ENCODE results near the gene DLG2.

Gene DLG2

DNA sequence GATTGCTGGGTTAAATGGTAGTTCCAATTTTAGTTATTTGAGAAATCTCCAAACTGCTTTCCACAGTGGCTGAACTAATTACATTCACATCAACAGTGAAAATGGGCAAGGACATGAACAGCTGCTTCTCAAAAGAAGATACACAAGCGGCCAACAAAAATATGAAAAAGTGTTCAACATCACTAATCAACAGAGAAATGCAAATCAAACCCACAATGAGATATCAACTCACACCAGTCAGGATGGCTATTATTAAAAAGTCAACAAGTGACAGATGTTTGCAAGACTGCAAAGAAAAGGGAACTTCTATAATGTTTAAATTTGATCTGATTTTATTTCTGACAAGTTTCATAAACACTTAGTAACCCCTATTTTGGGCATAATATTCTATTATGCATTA, 537.5 kb downstream of the DLG2 start:
- no peak overlapping the region for H3K4me3 ChIP-seq (replicated peaks; ENCODE audit: low read depth, low read length)
- TF ChIP-seq, protein P1, sequence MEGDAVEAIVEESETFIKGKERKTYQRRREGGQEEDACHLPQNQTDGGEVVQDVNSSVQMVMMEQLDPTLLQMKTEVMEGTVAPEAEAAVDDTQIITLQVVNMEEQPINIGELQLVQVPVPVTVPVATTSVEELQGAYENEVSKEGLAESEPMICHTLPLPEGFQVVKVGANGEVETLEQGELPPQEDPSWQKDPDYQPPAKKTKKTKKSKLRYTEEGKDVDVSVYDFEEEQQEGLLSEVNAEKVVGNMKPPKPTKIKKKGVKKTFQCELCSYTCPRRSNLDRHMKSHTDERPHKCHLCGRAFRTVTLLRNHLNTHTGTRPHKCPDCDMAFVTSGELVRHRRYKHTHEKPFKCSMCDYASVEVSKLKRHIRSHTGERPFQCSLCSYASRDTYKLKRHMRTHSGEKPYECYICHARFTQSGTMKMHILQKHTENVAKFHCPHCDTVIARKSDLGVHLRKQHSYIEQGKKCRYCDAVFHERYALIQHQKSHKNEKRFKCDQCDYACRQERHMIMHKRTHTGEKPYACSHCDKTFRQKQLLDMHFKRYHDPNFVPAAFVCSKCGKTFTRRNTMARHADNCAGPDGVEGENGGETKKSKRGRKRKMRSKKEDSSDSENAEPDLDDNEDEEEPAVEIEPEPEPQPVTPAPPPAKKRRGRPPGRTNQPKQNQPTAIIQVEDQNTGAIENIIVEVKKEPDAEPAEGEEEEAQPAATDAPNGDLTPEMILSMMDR (IDR thresholded peaks at IDR 0.05; ENCODE audit: low read length, missing control alignments), result no peak
- DNase-seq (ENCODE audit: low read depth), result no peak

DNA sequence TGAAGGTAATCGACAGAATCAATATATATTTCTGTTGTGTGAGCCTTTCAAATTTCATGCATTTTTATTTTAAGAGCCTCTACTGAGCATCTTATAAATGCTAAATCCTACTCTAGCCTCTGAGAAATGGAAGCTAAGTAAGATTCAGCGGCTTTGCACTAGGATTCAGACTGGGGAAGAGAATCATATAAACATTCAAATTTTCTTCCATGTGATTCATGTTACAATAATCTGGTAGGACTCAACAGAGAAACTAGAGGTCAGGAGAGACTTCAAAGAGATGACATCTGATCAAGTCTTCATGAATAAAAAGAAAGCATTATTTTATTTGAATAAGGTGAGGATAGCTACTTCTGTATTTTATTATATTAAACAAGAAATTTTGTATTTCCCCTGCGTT, 538.9 kb downstream of the DLG2 start:
- no peak for DNase-seq (ENCODE audit: low read depth)
- H3K4me3 ChIP-seq (replicated peaks; ENCODE audit: low read depth, low read length), result no peak overlapping the region
- TF ChIP-seq, protein P1 (IDR thresholded peaks at IDR 0.05; ENCODE audit: low read length, missing control alignments), result no peak

DNA sequence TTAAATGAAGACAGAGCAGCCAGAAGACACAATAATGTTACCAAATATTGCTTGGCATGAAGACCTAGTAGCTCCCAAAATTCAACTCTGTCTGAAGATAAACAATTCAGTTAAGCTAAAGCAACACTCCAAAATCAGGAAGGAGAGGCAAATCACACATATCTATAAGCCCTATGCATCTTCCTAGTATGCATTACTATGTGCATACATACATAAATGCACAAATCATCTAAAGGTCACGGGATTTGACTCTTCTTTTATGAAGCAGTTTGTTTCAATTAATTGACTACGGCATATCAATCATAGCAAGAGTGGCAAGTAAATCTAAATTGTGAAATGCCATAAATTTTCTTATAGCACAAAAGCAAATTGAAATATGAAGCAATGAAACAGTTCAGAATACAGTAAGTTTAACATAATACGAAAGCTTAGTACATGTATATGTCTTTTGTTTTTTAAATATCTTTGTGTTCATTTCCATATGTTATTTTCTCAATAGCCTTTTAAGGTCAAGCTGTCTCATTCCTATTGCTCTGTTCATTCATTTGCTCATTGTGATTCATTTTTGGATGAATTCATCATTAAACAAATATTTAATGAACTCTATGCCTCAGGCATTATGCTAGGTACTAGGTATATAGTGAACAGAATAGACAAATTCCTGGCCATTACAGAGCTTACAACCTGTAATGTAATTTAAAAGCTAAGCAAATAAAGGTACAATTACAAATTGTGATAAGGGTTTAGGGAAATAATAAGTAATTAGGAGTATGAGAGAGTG, 540.5 kb downstream of the DLG2 start:
- DNase-seq (ENCODE audit: low read depth), result no peak
- TF ChIP-seq, protein P1 (IDR thresholded peaks at IDR 0.05; ENCODE audit: low read length, missing control alignments), result no peak
- no peak overlapping the region for H3K4me3 ChIP-seq (replicated peaks; ENCODE audit: low read depth, low read length)

DNA sequence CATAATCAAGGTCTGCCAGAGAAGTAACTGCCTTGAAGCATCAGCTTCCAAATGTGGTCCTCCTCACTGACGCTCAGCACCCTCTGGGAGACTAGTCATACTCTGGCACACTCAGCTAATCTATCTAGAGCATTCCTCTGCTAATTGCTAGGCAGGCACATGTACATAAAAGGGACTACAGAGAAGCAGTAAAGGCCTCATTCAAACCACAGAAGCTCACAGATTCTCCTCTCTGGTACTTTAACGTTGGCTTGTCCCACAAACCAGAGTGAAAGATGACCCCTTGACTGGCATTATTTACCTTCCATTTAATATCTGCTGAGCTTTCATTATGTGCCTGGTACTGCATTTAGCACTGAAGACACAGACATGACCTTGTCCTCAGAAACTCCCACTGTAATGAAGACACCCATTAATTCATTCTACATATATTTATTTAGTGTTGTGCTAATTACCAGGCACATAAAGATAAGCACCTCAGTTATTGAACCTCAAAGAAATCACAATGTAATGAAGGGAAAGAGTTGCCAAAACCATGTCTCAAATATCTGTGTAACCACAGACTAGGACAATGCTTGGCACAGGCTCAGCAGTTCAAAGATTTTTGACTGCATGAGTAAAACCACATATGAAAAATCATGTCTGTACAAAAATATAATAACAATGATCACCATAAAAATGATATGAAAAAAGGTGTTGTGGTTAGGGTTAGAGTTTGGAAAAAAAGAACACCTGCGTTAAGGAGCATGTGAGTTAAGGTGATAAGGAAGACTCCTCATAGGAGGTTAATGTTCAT, 550.4 kb downstream of the DLG2 start:
- DNase-seq (ENCODE audit: low read depth), result peak; percentile 2
- H3K4me3 ChIP-seq (replicated peaks; ENCODE audit: low read depth, low read length), result no peak overlapping the region

DNA sequence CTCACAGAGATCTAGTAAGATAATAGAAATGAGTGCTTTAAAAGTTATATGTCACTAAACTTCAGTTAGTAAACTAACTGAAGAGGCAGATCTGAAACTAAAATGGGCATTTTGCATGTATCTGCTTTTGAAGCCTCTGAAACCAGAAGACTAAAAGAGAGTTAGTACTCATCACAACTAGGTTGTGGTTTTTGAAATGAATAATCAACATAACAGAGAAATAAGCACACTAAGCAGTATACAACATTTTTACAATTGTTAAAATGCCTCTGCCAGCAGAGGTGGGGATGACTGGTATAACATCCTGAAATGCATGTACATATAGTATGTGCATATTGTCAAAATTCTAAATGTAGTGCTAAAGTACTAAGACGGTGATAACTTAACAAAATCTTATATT, 564.5 kb downstream of the DLG2 start:
- TF ChIP-seq, protein P1 (IDR thresholded peaks at IDR 0.05; ENCODE audit: low read length, missing control alignments), result no peak
- no peak for DNase-seq (ENCODE audit: low read depth)

More for the DNA sequence above, 550.4 kb downstream of the DLG2 start:
- TF ChIP-seq, protein P1 (IDR thresholded peaks at IDR 0.05; ENCODE audit: low read length, missing control alignments), result no peak

DNA sequence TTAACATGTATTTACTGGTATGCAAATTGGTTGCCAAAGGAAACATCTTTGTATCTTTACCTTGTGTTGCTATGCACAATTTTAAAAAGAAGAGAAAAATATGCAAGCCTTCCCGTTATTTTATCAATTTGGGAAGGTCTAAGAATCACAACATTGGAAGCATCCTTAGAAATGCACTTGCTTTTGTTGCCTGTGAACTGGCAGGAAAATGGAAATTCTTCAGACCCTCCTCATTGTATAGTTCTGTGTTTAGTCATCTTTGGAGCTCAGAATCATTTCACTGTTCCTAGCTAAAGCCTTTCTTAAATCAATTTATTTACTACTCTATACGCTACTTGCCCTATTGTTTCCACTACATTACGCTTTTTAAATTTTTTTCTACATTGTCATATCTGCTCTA, 574.5 kb downstream of the DLG2 start:
- H3K4me3 ChIP-seq (replicated peaks; ENCODE audit: low read depth, low read length), result no peak overlapping the region
- DNase-seq (ENCODE audit: low read depth), result no peak
- TF ChIP-seq, protein P1 (IDR thresholded peaks at IDR 0.05; ENCODE audit: low read length, missing control alignments), result no peak

More for the DNA sequence above, 564.5 kb downstream of the DLG2 start:
- H3K4me3 ChIP-seq (replicated peaks; ENCODE audit: low read depth, low read length), result no peak overlapping the region
